Transverse colon (tissue), 4 donors: Measurements from ENCODE around the gene OR6C68. TPM values are rescaled to one million over a fixed set of nuclear protein-coding genes. Genes with fewer than 3 reads are reported as not detected.
A peak's percentile ranks its signal among the peaks of the same experiment; 100 is the strongest.
"Not testable (repeated sequence)": the region's sequence is repeated elsewhere in the genome, so short reads cannot be mapped to it uniquely, and the experiment has no call there.

Experiments used
- DNase-seq: peaks from one replicate; pipeline ENCODE4 v3.0.0-alpha.2; 2019
- H3K27ac ChIP-seq, 4 donors: fragments of 200-600 bp; sonication (generic); 2 replicates each; pipeline ENCODE4 v1.5.1; 2016 to 2018; ENCODE audit warnings: inconsistent platforms in 4 of 4
- H3K27me3 ChIP-seq: fragments of 200-600 bp; sonication (generic); 2 replicates; pipeline ENCODE4 v1.5.1; 2017; ENCODE audit warnings: inconsistent platforms
- H3K36me3 ChIP-seq, 4 donors: fragments of 200-600 bp; sonication (generic); 2 replicates each; pipeline ENCODE4 v1.5.1; 2017 to 2019; ENCODE audit warnings: inconsistent platforms in 4 of 4
- H3K4me1 ChIP-seq, 4 donors: fragments of 200-600 bp; sonication (generic); 2 replicates each; pipeline ENCODE4 v1.5.1; 2017 to 2020; ENCODE audit warnings: inconsistent platforms in 4 of 4
- H3K4me3 ChIP-seq, 4 donors: fragments of 200-600 bp; sonication (generic); 1 replicate in 1 of 4; 2 replicates in 3 of 4; pipeline versions ENCODE4 v1.5.1 to v1.6.1; 2017 to 2019; ENCODE audit warnings: inconsistent platforms in 4 of 4
- H3K9me3 ChIP-seq, 2 donors: fragments of 200-600 bp; sonication (generic); 2 replicates each; pipeline ENCODE4 v1.5.1; 2017 to 2019; ENCODE audit warnings: inconsistent platforms in 2 of 2
- CTCF ChIP-seq, 5 experiments: fragments of 200-600 bp in 3 of 5; fragments of 450-650 bp in 2 of 5; sonication (generic) in 3 of 5; IDR thresholded peaks; 1 replicate in 2 of 5; 2 replicates in 3 of 5; pipeline ENCODE4 v1.5.1; 2016 to 2017; ENCODE audit warnings: antibody characterized with exemption in 5 of 5, inconsistent platforms in 3 of 5, mild to moderate bottlenecking in 2 of 5, moderate library complexity in 1 of 5
- EP300 ChIP-seq: sonication (generic); formaldehyde crosslinking; IDR thresholded peaks from one replicate; pipeline ENCODE4 v1.6.1; 2017; ENCODE audit warnings: antibody characterized with exemption, low read depth
- POLR2A ChIP-seq: fragments of 450-650 bp; IDR thresholded peaks from one replicate; pipeline ENCODE4 v1.6.1; 2016; ENCODE audit warnings: antibody characterized with exemption, mild to moderate bottlenecking, moderate library complexity
- POLR2AphosphoS5 ChIP-seq, 3 donors: sonication (generic); formaldehyde crosslinking; IDR thresholded peaks; one replicate each; pipeline ENCODE4 v1.6.1; 2016; ENCODE audit warnings: antibody characterized with exemption in 3 of 3
- WGBS, 2 donors: methylation state at CpG; one replicate each; pipeline ENCODE4 v1.1.5; 2018; ENCODE audit warnings: low coverage in 1 of 2; 5-methylcytosine and 5-hydroxymethylcytosine counted together
- in situ Hi-C, 4 donors: fragments of 200-750 bp; cut with MboI; loops; one replicate each; pipeline versions ENCODE4 v1.15.0 to v1.15.1; 2017; ENCODE audit warnings: low sequenced_read_pairs in 3 of 4, low pct_ligation_motif_present in 1 of 4, low pct_unique_long_range_greater_than_20kb in 1 of 4
- intact Hi-C: fragments of 100-400 bp; cut with DNase I; formaldehyde crosslinking; loops from one replicate; pipeline ENCODE4 v1.15.1; 2023; ENCODE audit warnings: low total_unique reads
- total RNA-seq, 4 donors: library from RNA; depleted of rRNA; stranded (reverse); fragments of >200 nt; gene quantifications; one replicate each; pipeline ENCODE4 v1.1.0, GENCODE V29; 2016

Gene OR6C68
- total RNA-seq, 4 donors from 2014 or later = not detected

GRCh38 chr12:55472264-55472663, 19.9 kb upstream of the OR6C68 start:
- H3K27ac ChIP-seq = no peak overlapping the region
- intact Hi-C loops = no loop called here
- no peaks in the 10 kb centered on the region for H3K27me3 ChIP-seq
- in situ Hi-C loops = no loop called here
- H3K9me3 ChIP-seq = no peaks in the 10 kb centered on the region
- H3K36me3 ChIP-seq = no peaks in the 10 kb centered on the region
- no peak overlapping the region for H3K4me3 ChIP-seq
- TF ChIP-seq EP300 = no peak
- TF ChIP-seq CTCF (IDR thresholded peaks at IDR 0.05) = no peak
- no peak for TF ChIP-seq POLR2AphosphoS5 (IDR thresholded peaks at IDR 0.05)
- no peak for TF ChIP-seq POLR2A
- DNase-seq = no peak
- WGBS, 2 donors = 82 to 92% methylated on average over 1 of the region's 1 CpG
- H3K4me1 ChIP-seq = no peaks in the 10 kb centered on the region

- intact Hi-C loops, H3K27me3 ChIP-seq, H3K9me3 ChIP-seq, in situ Hi-C loops, H3K4me3 ChIP-seq, DNase-seq, H3K36me3 ChIP-seq, H3K27ac ChIP-seq, H3K4me1 ChIP-seq: not testable (repeated sequence)
- WGBS, 2 donors = 92% methylated on average over 15 of the region's 29 CpGs; no CpG with 5 or more reads in 1 of the 2 donors
Observed at GRCh38 chr12:55479136-55479535, 13.0 kb upstream of the OR6C68 start.

GRCh38 chr12:55484284-55484683, 7.9 kb upstream of the OR6C68 start:
- in situ Hi-C loops, H3K4me3 ChIP-seq, H3K27me3 ChIP-seq, H3K36me3 ChIP-seq, H3K4me1 ChIP-seq, H3K9me3 ChIP-seq, intact Hi-C loops, DNase-seq, H3K27ac ChIP-seq: not testable (repeated sequence)
- 72% methylated on average over 10 of the region's 13 CpGs; no CpG with 5 or more reads in 1 of the 2 donors for WGBS, 2 donors

GRCh38 chr12:55495490-55495889, 3.3 kb downstream of the OR6C68 start:
- H3K27ac ChIP-seq = no peak overlapping the region
- H3K4me1 ChIP-seq = peaks cover 0 to 11% (median 5%) of the 10 kb centered on the region in 4 donors
- no peaks in the 10 kb centered on the region for H3K27me3 ChIP-seq
- no peaks in the 10 kb centered on the region for H3K9me3 ChIP-seq
- TF ChIP-seq EP300 (no peak), POLR2AphosphoS5 (IDR thresholded peaks at IDR 0.05) (no peak), CTCF (IDR thresholded peaks at IDR 0.05) (no peak), POLR2A (no peak)
- WGBS, 2 donors = 81 to 90% methylated on average over 2 to 5 of the region's 5 CpGs
- H3K36me3 ChIP-seq = no peaks in the 10 kb centered on the region
- no peak overlapping the region for H3K4me3 ChIP-seq
- intact Hi-C loops (no loop called here), in situ Hi-C loops (no loop called here)
- DNase-seq = no peak

- 78% methylated on average over 4 of the region's 4 CpGs; no CpG with 5 or more reads in 1 of the 2 donors for WGBS, 2 donors
- TF ChIP-seq CTCF (IDR thresholded peaks at IDR 0.05) (no peak), POLR2AphosphoS5 (IDR thresholded peaks at IDR 0.05) (no peak), POLR2A (no peak)
- no peak overlapping the region for H3K4me3 ChIP-seq
- no peak for DNase-seq
- in situ Hi-C loops (no loop called here), intact Hi-C loops (no loop called here)
- peak overlapping the region in 1 of 4 donors; percentile 36 for H3K27ac ChIP-seq
- H3K27me3 ChIP-seq = no peaks in the 10 kb centered on the region
- peaks cover 0 to 11% (median 5%) of the 10 kb centered on the region in 4 donors for H3K4me1 ChIP-seq
- no peaks in the 10 kb centered on the region for H3K9me3 ChIP-seq
- H3K36me3 ChIP-seq = no peaks in the 10 kb centered on the region
Observed at GRCh38 chr12:55499231-55499630, 7.1 kb downstream of the OR6C68 start.
